Measurements from ENCODE around the gene ERC2. TPM values are rescaled to one million over a fixed set of nuclear protein-coding genes. Genes with fewer than 3 reads are reported as not detected.

ERC2 gene
- total RNA-seq, 1 donor from 2014 or later = 3.4 TPM

- no peak for DNase-seq
These were observed 677.5 kb downstream of the ERC2 start for GRCh38 chr3:55790596-55791350.

- peak; percentile 34 for DNase-seq
These were observed 678.8 kb downstream of the ERC2 start for GRCh38 chr3:55789516-55789915.

GRCh38 chr3:55782807-55783206 is 685.5 kb downstream of the ERC2 start:
- no peak for DNase-seq

GRCh38 chr3:55782351-55782750 is 685.9 kb downstream of the ERC2 start:
- DNase-seq = no peak

GRCh38 chr3:55780913-55781312 is 687.4 kb downstream of the ERC2 start:
- no peak for DNase-seq

- no peak for DNase-seq
These were observed 688.7 kb downstream of the ERC2 start for GRCh38 chr3:55779543-55779942.

GRCh38 chr3:55775366-55776154 is 692.7 kb downstream of the ERC2 start:
- no peak for DNase-seq

GRCh38 chr3:55774856-55775255 is 693.4 kb downstream of the ERC2 start:
- DNase-seq = no peak

- DNase-seq = no peak
These were observed 696.8 kb downstream of the ERC2 start for GRCh38 chr3:55771503-55771902.

GRCh38 chr3:55770077-55770476 is 698.2 kb downstream of the ERC2 start:
- DNase-seq = no peak

GRCh38 chr3:55766753-55767152 is 701.5 kb downstream of the ERC2 start:
- no peak for DNase-seq

GRCh38 chr3:55765906-55766701 is 702.2 kb downstream of the ERC2 start:
- peak; percentile 16 for DNase-seq

- DNase-seq = peak; percentile 14
These were observed 702.9 kb downstream of the ERC2 start for GRCh38 chr3:55765398-55765797.

GRCh38 chr3:55756976-55757375 is 711.3 kb downstream of the ERC2 start:
- DNase-seq = no peak

GRCh38 chr3:55755516-55756205 is 712.6 kb downstream of the ERC2 start:
- peak; percentile 68 for DNase-seq

GRCh38 chr3:55752911-55753310 is 715.4 kb downstream of the ERC2 start:
- no peak for DNase-seq

GRCh38 chr3:55751730-55752129 is 716.5 kb downstream of the ERC2 start:
- no peak for DNase-seq

- DNase-seq = no peak
These were observed 717.7 kb downstream of the ERC2 start for GRCh38 chr3:55750525-55750924.

GRCh38 chr3:55749036-55749435 is 719.2 kb downstream of the ERC2 start:
- DNase-seq = no peak

- DNase-seq = peak; percentile 53
These were observed 721.4 kb downstream of the ERC2 start for GRCh38 chr3:55746808-55747413.

GRCh38 chr3:55742832-55743136 is 725.5 kb downstream of the ERC2 start:
- DNase-seq = no peak
